HEK293 (cell line): ENCODE results near the gene TOM1L2.

Experiments
- BCL6B ChIP-seq: fragments of 450-650 bp; formaldehyde crosslinking; IDR thresholded peaks from 2 replicates; pipeline ENCODE4 v1.5.1; 2017; ENCODE audit warnings: missing biosample characterization, missing genetic modification characterization
- GLIS2 ChIP-seq: fragments of 450-650 bp; formaldehyde crosslinking; IDR thresholded peaks from 2 replicates; pipeline ENCODE4 v1.5.1; 2016; ENCODE audit warnings: missing biosample characterization, missing genetic modification characterization
- KLF9 ChIP-seq: fragments of 450-650 bp; formaldehyde crosslinking; IDR thresholded peaks from 2 replicates; pipeline ENCODE4 v1.5.1; 2016; ENCODE audit warnings: missing biosample characterization, missing genetic modification characterization, low read depth
- MEIS1 ChIP-seq: sonication (generic); formaldehyde crosslinking; IDR thresholded peaks from 2 replicates; pipeline ENCODE4 v1.8.1; 2022; ENCODE audit warnings: missing genetic modification reagents, mild to moderate bottlenecking, borderline replicate concordance
- MYNN ChIP-seq: fragments of 450-650 bp; formaldehyde crosslinking; IDR thresholded peaks from 2 replicates; pipeline ENCODE4 v1.5.1; 2016; ENCODE audit warnings: missing biosample characterization, missing genetic modification characterization, borderline replicate concordance
- OVOL3 ChIP-seq: fragments of 450-650 bp; formaldehyde crosslinking; IDR thresholded peaks from 2 replicates; pipeline ENCODE4 v1.5.1; 2016; ENCODE audit warnings: missing biosample characterization, missing genetic modification characterization
- TCF7L2 ChIP-seq: IDR thresholded peaks from 2 replicates; pipeline ENCODE4 v1.6.1; 2011; ENCODE audit warnings: low read depth, mild to moderate bottlenecking, inconsistent platforms, low read length, moderate library complexity, borderline replicate concordance
- WT1 ChIP-seq: fragments of 450-650 bp; formaldehyde crosslinking; IDR thresholded peaks from 2 replicates; pipeline ENCODE4 v1.5.1; 2016; ENCODE audit warnings: missing biosample characterization, missing genetic modification characterization
- YY1 ChIP-seq: fragments of 450-650 bp; formaldehyde crosslinking; IDR thresholded peaks from 2 replicates; pipeline ENCODE4 v1.5.1; 2018; ENCODE audit warnings: missing biosample characterization, missing genetic modification characterization
- YY2 ChIP-seq: fragments of 450-650 bp; formaldehyde crosslinking; IDR thresholded peaks from 2 replicates; pipeline ENCODE4 v1.5.1; 2016; ENCODE audit warnings: missing biosample characterization, missing genetic modification characterization
- ZBTB10 ChIP-seq: fragments of 450-650 bp; formaldehyde crosslinking; IDR thresholded peaks from 2 replicates; pipeline ENCODE4 v1.5.1; 2016; ENCODE audit warnings: missing biosample characterization, missing genetic modification characterization
- ZBTB44 ChIP-seq: fragments of 450-650 bp; IDR thresholded peaks from 2 replicates; pipeline ENCODE4 v1.5.1; 2018; ENCODE audit warnings: missing biosample characterization, mild to moderate bottlenecking, missing genetic modification characterization
- ZBTB48 ChIP-seq: fragments of 450-650 bp; formaldehyde crosslinking; IDR thresholded peaks from 2 replicates; pipeline ENCODE4 v1.5.1; 2016; ENCODE audit warnings: missing biosample characterization, missing genetic modification characterization
- ZNF114 ChIP-seq: fragments of 450-650 bp; formaldehyde crosslinking; IDR thresholded peaks from 2 replicates; pipeline ENCODE4 v1.5.0; 2017; ENCODE audit warnings: missing biosample characterization, missing genetic modification characterization
- ZNF133 ChIP-seq: fragments of 450-650 bp; formaldehyde crosslinking; IDR thresholded peaks from 2 replicates; pipeline ENCODE4 v1.5.1; 2016; ENCODE audit warnings: missing biosample characterization, missing genetic modification characterization
- ZNF155 ChIP-seq: fragments of 450-650 bp; formaldehyde crosslinking; IDR thresholded peaks from 2 replicates; pipeline ENCODE4 v1.5.1; 2016; ENCODE audit warnings: missing biosample characterization, missing genetic modification characterization
- ZNF175 ChIP-seq: fragments of 450-650 bp; formaldehyde crosslinking; IDR thresholded peaks from 2 replicates; pipeline ENCODE4 v1.5.1; 2016; ENCODE audit warnings: missing biosample characterization, missing genetic modification characterization
- ZNF2 ChIP-seq: fragments of 450-650 bp; formaldehyde crosslinking; IDR thresholded peaks from 2 replicates; pipeline ENCODE4 v1.5.1; 2016; ENCODE audit warnings: missing biosample characterization, missing genetic modification characterization
- ZNF239 ChIP-seq: fragments of 450-650 bp; formaldehyde crosslinking; IDR thresholded peaks from 2 replicates; pipeline ENCODE4 v1.5.1; 2016; ENCODE audit warnings: missing biosample characterization, missing genetic modification characterization
- ZNF24 ChIP-seq: fragments of 450-650 bp; formaldehyde crosslinking; IDR thresholded peaks from 2 replicates; pipeline ENCODE4 v1.5.1; 2016; ENCODE audit warnings: missing biosample characterization, missing genetic modification characterization
- ZNF302 ChIP-seq: fragments of 450-650 bp; formaldehyde crosslinking; IDR thresholded peaks from 2 replicates; pipeline ENCODE4 v1.5.1; 2016; ENCODE audit warnings: missing biosample characterization, missing genetic modification characterization, low read depth
- ZNF354C ChIP-seq: fragments of 450-650 bp; formaldehyde crosslinking; IDR thresholded peaks from 2 replicates; pipeline ENCODE4 v1.5.1; 2016; ENCODE audit warnings: missing biosample characterization, missing genetic modification characterization, low read depth, borderline replicate concordance
- ZNF398 ChIP-seq: fragments of 450-650 bp; formaldehyde crosslinking; IDR thresholded peaks from 2 replicates; pipeline ENCODE4 v1.5.1; 2017; ENCODE audit warnings: missing biosample characterization, missing genetic modification characterization
- ZNF426 ChIP-seq: fragments of 450-650 bp; formaldehyde crosslinking; IDR thresholded peaks from 2 replicates; pipeline ENCODE4 v1.5.1; 2017; ENCODE audit warnings: missing biosample characterization, missing genetic modification characterization, mild to moderate bottlenecking, inconsistent platforms, moderate library complexity
- ZNF449 ChIP-seq: fragments of 450-650 bp; formaldehyde crosslinking; IDR thresholded peaks from 2 replicates; pipeline ENCODE4 v1.5.1; 2017; ENCODE audit warnings: missing biosample characterization, mild to moderate bottlenecking, missing genetic modification characterization, moderate library complexity
- ZNF501 ChIP-seq: fragments of 450-650 bp; formaldehyde crosslinking; IDR thresholded peaks from 2 replicates; pipeline ENCODE4 v1.5.1; 2016; ENCODE audit warnings: missing biosample characterization, missing genetic modification characterization
- ZNF514 ChIP-seq: fragments of 450-650 bp; formaldehyde crosslinking; IDR thresholded peaks from 2 replicates; pipeline ENCODE4 v1.5.1; 2016; ENCODE audit warnings: missing biosample characterization, missing genetic modification characterization
- ZNF561 ChIP-seq: fragments of 450-650 bp; IDR thresholded peaks from 2 replicates; pipeline ENCODE4 v1.5.1; 2018; ENCODE audit warnings: missing biosample characterization, missing genetic modification characterization, borderline replicate concordance
- ZNF571 ChIP-seq: fragments of 450-650 bp; formaldehyde crosslinking; IDR thresholded peaks from 2 replicates; pipeline ENCODE4 v1.5.0; 2017; ENCODE audit warnings: missing biosample characterization, missing genetic modification characterization
- ZNF621 ChIP-seq: fragments of 450-650 bp; formaldehyde crosslinking; IDR thresholded peaks from 2 replicates; pipeline ENCODE4 v1.5.1; 2017; ENCODE audit warnings: missing biosample characterization, missing genetic modification characterization
- ZNF677 ChIP-seq: fragments of 450-650 bp; IDR thresholded peaks from 2 replicates; pipeline ENCODE4 v1.5.0; 2018; ENCODE audit warnings: missing biosample characterization, mild to moderate bottlenecking, missing genetic modification characterization, moderate library complexity
- ZNF701 ChIP-seq: fragments of 450-650 bp; formaldehyde crosslinking; IDR thresholded peaks from 2 replicates; pipeline ENCODE4 v1.5.1; 2016; ENCODE audit warnings: missing biosample characterization, missing genetic modification characterization
- ZNF843 ChIP-seq: fragments of 450-650 bp; formaldehyde crosslinking; IDR thresholded peaks from 2 replicates; pipeline ENCODE4 v1.5.1; 2016; ENCODE audit warnings: missing biosample characterization, missing genetic modification characterization

Gene TOM1L2

GRCh38 chr17:17811381-17812210, 160.6 kb downstream of the TOM1L2 start (continued):
- TF ChIP-seq ZNF398 (tag by site-specific recombination) = peak; percentile 95
- no peak for TF ChIP-seq ZNF24
- no peak for TF ChIP-seq ZNF677 (tag by site-specific recombination)
- no peak for TF ChIP-seq ZNF114
- TF ChIP-seq ZNF501 = no peak
- TF ChIP-seq ZNF133 = no peak
- no peak for TF ChIP-seq ZNF701 (tag by site-specific recombination)
- no peak for TF ChIP-seq ZNF2 (tag by site-specific recombination)
- no peak for TF ChIP-seq MEIS1 (CRISPR knock-in tag)
- TF ChIP-seq ZNF302 (tag by site-specific recombination) = no peak
- TF ChIP-seq BCL6B (tag by site-specific recombination) = no peak
- TF ChIP-seq ZNF561 = no peak
- TF ChIP-seq ZNF354C = no peak
- TF ChIP-seq YY1 = no peak
- TF ChIP-seq ZNF449 = 0 out of 2 replicates have a peak, but pooled peaks have one; percentile 55
- no peak for TF ChIP-seq ZNF426 (tag by site-specific recombination)
- no peak for TF ChIP-seq ZBTB10 (tag by site-specific recombination)
- TF ChIP-seq ZNF571 = no peak
- TF ChIP-seq GLIS2 (tag by site-specific recombination) = peak; percentile 16; the same call in 1 of the 2 replicates
- no peak for TF ChIP-seq YY2
- TF ChIP-seq WT1 (tag by site-specific recombination) = peak; percentile 71
- TF ChIP-seq MYNN = no peak
- TF ChIP-seq ZNF843 (tag by site-specific recombination) = no peak
- no peak for TF ChIP-seq KLF9 (tag by site-specific recombination)
- no peak for TF ChIP-seq ZNF175 (tag by site-specific recombination)
- TF ChIP-seq ZBTB44 = no peak
- no peak for TF ChIP-seq ZNF621 (tag by site-specific recombination)
- no peak for TF ChIP-seq ZNF155
- TF ChIP-seq ZNF514 = no peak
- TF ChIP-seq ZNF239 (tag by site-specific recombination) = no peak
- peak; percentile 70 for TF ChIP-seq ZBTB48 (tag by site-specific recombination)
- no peak for TF ChIP-seq OVOL3 (tag by site-specific recombination)
- TF ChIP-seq TCF7L2 = no peak
